Activated T-cell treated with anti-CD3 and anti-CD28 coated beads for 4 hours (primary cell): Measurements from ENCODE around the gene LAMA3.

Experiments used
- DNase-seq: peaks from one replicate; pipeline ENCODE4 v3.0.0-alpha.2; 2020

LAMA3 gene

DNA sequence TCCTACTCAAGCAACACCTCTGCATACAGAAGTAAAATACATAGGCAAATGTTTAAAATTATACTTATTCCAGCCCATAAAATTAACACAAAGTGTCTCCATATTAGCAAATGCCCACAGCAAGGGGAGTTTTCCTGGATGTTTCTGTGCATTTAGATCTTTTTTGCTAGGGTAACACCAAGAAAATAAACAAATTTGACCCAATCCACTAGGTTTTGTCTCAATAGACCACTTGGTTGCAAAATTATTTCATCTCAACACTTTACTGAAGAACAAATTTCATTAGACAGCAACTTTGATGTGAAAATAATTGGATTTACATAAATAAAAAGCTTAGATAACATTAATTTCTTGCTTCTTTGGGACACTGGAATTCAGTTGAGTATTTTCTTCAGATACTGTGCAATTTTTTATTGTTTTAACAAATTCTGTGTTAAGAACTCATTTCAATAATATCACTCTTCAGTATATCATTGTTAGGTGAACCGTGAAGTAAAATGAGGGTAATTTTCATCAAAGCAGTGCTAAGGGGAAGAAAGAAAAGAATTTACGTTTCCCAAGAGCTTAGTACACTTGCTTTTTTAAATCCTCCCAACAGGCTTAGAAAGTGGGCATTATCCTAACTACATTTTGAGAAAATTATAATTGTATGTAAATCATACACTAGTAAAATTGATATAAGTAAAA lies 191.8 kb downstream of the LAMA3 start:
- DNase-seq, result no peak

GRCh38 chr18:23881778-23882177 lies 192.5 kb downstream of the LAMA3 start:
- no peak for DNase-seq

GRCh38 chr18:23882616-23883276 lies 193.5 kb downstream of the LAMA3 start:
- no peak for DNase-seq

GRCh38 chr18:23883277-23883790 lies 194.1 kb downstream of the LAMA3 start:
- no peak for DNase-seq

GRCh38 chr18:23884681-23885375 lies 195.6 kb downstream of the LAMA3 start:
- DNase-seq, result no peak

DNA sequence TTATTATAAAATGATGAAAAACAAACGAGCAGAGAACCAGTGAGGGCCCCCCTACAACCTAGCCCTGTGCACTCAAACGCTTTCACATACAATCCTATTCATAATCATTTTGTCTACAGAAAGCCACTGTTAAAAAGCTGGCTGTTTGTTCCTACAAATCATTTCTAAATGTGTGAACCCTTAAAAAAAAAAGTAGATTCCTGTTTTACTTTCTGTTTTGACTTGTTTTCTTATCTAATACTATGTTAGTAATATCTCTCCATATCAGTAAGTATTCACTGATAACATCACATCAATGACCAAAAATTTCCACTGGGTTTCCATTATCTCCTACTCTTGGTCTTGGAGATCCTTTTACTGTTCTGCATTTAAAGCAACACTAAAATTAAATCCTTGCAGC lies 196.5 kb downstream of the LAMA3 start:
- DNase-seq, result no peak

DNA sequence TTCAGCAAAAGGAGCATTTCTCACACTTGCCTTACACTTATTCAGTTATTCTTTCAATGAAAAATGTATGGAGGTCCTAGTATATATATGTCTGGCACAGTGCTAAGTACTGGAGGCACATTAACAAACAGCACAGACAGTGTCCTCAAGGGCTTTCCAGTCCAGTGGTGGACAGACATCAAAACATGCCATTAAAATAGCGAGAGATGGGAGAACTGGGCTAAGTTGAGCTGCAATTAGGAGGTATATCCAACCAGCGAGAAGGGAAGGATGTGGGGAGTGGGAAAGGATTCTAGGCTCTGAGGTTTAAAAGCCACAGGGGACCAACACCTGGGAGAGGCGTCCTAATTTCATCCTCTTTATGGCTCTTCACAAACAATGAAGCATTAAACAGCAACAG lies 197.8 kb downstream of the LAMA3 start:
- no peak for DNase-seq

DNA sequence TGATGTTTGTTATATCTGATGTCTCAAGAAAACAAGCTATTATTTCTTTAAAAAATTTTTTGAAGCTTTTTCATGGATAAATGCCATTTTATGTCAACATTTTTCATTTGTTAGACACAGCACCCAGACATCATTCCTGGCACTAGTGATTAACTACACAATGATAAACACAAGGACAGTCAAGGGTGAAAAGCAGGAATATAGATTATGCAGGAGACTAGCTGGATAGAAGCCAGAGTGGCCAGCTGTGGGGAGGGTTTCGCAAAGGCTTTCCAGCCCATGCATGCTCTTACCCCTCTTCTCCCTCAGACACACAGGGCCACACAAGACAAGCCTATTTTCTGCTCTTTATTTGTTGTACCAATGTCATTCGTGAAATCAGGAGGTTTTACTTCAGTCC lies 198.2 kb downstream of the LAMA3 start:
- no peak for DNase-seq

DNA sequence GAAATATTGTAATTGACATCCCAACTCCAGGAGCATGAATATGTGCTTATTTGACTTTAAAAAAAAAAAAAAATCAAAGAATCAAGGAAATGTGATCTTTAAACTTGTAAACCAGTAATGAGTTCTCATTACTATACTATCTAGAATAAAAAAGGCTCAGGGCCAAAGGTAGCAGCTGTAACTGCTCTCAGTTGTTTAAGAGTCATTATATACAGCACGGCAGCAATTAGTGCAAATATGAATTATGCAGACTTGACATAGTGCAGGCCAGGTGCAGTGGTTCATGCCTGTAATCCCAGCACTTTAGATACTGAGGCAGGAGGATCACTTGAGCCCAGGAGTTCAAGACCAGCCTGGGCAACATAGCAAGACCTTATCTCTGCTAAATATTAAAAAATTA lies 199.6 kb downstream of the LAMA3 start:
- DNase-seq, result no peak

DNA sequence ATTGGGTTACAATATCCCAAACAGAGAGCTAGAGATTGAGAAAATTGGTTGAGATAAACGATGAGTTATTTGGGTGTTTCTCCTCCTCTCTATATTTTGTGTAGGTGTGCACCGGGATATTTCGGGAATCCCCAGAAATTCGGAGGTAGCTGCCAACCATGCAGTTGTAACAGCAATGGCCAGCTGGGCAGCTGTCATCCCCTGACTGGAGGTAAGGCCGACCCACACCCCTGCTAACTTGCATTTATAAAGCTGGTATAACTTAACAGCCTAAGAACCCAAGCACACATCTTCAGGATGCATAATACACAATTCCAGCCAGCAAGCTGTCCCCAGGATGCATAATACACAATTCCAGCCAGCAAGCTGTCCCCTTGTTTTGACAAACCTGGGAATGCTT lies 200.7 kb downstream of the LAMA3 start:
- DNase-seq, result no peak

GRCh38 chr18:23890589-23890988 lies 201.3 kb downstream of the LAMA3 start:
- DNase-seq, result no peak

- DNase-seq, result no peak
Observed at GRCh38 chr18:23893653-23894052, 204.4 kb downstream of the LAMA3 start.

- DNase-seq, result no peak
Observed at GRCh38 chr18:23894661-23895175, 205.5 kb downstream of the LAMA3 start.

DNA sequence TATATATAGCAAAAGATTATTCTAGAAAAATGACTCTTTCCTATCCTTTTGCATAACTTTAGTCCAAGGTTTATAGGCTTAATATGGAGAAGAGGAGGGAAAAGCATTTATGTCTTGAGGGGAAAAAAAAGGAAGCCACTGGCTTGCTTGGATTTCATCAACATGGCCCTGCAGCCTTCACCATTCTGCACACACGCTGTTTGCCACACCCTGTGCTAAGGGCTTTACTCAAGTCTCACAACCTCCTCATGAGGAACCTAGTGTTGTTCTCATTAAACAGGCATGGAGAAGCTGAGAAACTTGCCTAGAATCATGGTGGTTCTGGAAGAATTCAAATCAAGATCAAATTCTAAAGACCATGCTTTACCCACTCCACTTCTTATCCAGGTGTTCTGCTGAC lies 208.0 kb downstream of the LAMA3 start:
- no peak for DNase-seq

DNA sequence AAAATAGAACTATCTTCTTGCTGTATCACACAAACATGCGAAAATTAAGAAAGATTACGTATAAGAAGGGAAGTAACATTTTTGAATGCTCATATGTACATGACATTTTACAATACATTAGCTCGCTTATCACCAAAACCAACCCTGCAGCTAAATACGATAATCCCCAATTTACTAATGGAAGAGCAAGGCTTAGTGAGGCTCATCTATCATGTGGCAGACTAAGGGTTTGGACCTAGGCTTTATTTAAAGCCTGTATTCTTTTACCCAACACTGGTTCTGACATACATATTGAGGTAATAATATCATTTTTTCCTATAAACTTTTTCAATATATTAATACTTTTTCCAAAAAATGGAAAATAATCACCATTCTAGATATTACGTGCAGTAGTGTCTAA lies 208.5 kb downstream of the LAMA3 start:
- DNase-seq, result no peak

- no peak for DNase-seq
Observed at GRCh38 chr18:23900994-23901393, 211.7 kb downstream of the LAMA3 start.

DNA sequence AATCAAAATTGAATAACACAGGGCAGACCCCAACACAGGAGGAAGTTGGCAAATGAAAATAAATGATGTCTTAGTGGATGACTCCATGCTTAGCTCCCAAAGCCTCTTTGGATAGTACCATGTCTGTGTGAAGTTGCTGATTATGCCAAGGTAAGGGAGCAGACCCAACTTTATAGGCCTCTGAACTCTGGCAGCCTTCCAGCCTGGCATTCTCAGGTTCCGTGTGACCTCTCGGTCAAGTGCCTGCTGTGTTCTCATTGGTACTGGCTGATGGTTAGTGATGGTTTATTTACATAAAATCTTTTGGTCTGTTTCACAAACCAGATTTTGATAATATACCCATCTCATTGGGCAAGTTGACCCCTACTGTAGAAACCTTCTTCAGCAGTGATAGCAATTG lies 213.1 kb downstream of the LAMA3 start:
- no peak for DNase-seq

DNA sequence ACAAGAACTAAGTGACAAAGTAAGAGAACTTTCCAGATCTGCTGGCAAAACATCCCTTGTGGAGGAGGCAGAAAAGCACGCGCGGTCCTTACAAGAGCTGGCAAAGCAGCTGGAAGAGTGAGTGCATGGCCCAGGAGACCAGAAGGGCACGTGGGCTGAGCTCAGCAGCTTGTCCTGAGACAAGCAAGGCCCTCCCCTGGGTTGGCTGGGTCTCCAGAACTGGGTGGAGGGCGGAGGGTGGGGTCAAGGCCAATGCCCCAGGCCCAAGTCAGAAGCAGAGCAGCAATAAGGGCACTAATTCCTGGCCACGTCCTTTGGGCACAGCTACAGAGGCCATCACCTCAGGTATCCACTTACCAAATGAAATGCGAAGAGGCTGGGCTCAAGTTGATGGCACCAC lies 214.7 kb downstream of the LAMA3 start:
- DNase-seq, result no peak

DNA sequence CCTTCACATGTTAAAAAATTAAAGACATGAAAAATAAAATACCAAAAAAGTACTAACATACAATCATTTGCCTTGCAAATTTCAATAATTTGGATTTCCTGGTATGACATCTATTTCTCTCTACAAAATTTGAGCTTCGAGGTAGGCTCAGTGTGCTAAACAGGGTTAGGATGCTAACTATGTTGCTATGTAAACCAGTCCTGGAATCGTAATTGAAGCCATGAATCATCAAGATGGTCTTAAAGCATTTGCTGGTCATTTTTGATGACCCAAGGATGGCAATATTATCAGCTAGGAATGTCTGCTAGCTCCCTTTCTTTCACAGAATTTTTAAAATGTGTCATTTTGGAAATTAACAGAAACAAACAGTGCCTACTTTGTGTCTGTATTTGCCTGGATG lies 217.4 kb downstream of the LAMA3 start:
- DNase-seq, result no peak

DNA sequence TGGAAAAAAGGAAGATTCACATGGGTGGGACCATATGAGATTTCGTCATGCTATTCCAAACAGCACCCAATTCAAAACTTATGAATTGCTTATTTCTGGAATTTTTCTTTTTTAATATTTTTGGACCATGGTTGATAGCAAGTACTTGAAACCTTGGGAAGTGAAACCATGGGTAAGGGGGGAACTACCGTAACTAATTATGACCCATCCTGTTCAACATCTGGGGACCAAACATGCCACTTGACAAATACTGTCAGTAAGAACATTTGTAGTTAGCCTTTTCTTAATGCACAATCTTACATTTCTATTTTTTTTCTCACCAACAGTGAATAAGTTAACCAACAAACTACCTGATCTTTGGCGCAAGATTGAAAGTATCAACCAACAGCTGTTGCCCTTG lies 219.6 kb downstream of the LAMA3 start:
- no peak for DNase-seq

DNA sequence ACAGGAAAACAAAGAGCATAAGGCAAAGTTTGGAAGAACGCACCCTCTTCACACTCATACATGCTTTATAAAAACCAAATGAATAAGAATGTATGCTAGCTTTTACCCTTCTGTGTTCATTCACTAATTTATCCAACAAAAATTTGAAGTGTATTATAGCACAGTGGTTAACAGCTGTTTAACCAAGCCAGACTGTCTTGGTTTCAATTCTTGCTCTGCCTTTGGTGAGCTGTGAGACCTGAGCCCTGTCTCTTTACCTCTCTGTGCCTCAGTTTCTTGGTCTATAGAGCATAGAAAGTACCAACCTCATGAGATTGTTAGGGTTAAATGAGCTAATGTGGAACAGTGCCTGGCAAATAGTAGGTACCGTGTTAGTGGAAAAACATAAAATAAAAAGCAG lies 220.8 kb downstream of the LAMA3 start:
- DNase-seq, result no peak

GRCh38 chr18:23912356-23912755 lies 223.1 kb downstream of the LAMA3 start:
- DNase-seq, result no peak

DNA sequence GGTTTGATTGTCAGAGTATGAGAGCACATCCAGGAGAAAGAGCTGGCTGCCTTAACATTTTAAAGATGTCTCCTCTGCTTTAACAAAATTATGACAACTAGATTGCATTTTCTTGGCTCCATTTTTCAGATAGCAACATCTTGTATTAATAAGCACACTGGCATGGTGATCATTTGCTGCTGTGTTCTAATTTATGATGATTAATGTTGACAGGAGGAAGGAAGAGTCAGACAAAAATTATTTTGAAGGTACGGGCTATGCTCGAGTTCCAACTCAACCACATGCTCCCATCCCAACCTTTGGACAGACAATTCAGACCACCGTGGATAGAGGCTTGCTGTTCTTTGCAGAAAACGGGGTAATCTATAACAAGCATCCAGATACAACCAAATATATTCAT lies 227.1 kb downstream of the LAMA3 start:
- no peak for DNase-seq
